ENCODE results near the gene NADK2.

The NADK2 gene

DNA sequence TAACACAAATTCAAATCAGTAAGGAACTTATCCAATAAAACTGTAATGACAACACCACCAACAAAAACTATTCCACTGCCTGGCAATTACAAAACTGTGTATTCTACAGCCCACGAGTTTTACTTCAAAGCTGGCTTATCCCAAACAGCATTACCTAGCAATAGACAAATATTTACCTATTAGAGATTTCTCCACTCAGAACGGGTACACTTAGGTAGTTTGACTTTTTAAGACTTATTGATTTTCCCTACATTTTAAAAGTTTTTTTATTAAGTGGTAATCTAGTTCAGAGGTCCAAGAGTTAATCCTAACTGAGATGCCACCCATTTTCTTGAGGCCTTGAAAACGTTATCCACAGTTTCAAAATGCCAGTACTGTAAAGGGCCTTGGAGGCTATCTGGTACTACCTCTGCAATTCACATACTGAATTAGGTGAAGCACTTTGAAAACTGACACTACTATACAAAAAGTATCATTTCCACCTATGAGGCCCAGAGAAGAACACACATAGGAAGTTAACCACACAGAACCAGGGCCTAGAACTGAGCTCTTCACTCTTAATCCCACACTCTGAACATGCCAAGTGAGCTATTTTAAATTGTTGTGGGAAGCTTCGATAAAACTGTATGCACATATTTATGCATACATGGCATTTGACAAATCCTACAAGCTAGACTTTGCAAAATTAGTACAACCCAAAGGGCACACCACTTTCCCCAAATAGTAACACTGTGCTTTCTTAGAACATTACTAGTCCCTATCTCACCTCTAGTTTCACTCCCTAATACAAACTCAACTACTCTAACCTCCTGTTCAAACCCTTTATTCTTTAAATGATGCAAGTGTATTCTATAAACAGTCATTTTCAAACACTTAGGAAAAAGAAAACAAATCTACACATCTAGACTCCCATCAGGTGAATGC is 2.1 kb downstream of the NADK2 start:
- no peak for TF ChIP-seq CTCF (IDR thresholded peaks at IDR 0.05; ENCODE audit: extremely low read depth, insufficient read depth, missing control alignments)
- DNase-seq (ENCODE audit: low spot score), result peak; percentile 27
- in situ Hi-C loops (cut with MboI; ENCODE audit: low pct_unique_long_range_greater_than_20kb, low sequenced_read_pairs, unreplicated experiment), result no loop called here

DNA sequence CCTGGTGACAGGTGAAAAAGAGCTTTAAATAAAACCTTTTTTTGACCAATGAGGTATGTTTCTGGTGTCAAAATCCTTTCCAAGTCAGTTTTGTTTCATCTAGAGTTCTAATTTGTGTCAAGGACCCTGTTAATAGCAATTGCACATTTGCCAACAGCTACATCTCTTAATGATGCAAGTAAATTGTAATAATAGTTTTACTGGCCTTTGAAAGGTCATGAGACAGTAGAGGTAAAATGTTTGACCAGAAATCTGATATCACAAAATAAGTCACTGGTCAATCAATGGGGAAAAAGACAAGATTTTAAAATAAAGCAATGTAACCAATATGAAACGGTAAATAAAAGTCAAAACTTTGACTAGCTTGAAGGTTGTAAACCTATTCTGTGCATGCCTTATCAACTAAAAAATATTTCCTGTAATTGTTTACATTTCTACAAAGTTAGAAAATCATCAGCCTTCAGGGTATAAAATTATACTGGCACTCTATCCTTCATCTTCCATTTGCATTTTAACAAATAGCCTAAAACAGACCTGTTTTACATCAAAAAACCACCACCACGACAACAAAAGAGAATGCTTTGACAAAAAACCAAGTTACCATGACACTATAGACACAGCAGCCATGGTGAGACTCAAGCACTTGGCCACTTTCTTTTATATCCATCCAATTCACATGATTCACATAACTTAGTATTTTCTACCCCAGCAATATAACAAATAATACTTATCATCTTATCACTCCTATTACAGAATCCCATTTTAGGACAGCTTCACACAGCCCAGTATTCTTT is 3.0 kb downstream of the NADK2 start:
- no peak for DNase-seq (ENCODE audit: low spot score)
- in situ Hi-C loops (cut with MboI; ENCODE audit: low pct_unique_long_range_greater_than_20kb, low sequenced_read_pairs, unreplicated experiment), result no loop called here
- no peak for TF ChIP-seq CTCF (IDR thresholded peaks at IDR 0.05; ENCODE audit: extremely low read depth, insufficient read depth, missing control alignments)

DNA sequence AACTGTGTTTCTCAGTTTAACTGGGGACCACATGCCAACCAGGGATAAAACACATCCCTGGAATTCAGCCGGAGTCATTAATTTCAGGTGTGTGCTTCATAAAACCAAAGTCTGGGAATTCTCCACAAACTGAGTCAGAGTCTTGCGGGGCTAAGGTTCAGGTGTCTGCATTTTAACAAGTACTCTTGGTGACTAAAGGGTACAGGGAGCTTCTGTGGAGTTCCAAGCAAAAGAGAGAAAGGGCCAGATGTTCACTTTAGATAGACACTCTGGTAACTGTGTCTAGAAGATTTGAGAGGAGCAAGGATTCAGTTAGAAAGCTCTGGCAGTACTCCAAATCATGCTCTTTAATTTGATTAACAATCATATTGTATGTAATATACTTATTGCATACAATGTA is 4.0 kb downstream of the NADK2 start:
- no peak for DNase-seq (ENCODE audit: low spot score)
- in situ Hi-C loops (cut with MboI; ENCODE audit: low pct_unique_long_range_greater_than_20kb, low sequenced_read_pairs, unreplicated experiment), result no loop called here
- TF ChIP-seq CTCF (IDR thresholded peaks at IDR 0.05; ENCODE audit: extremely low read depth, insufficient read depth, missing control alignments), result no peak

- TF ChIP-seq CTCF (IDR thresholded peaks at IDR 0.05; ENCODE audit: extremely low read depth, insufficient read depth, missing control alignments), result no peak
- no peak for DNase-seq (ENCODE audit: low spot score)
- in situ Hi-C loops (cut with MboI; ENCODE audit: low pct_unique_long_range_greater_than_20kb, low sequenced_read_pairs, unreplicated experiment), result no loop called here
These were observed 4.9 kb downstream of the NADK2 start for GRCh38 chr5:36236801-36237200.

DNA sequence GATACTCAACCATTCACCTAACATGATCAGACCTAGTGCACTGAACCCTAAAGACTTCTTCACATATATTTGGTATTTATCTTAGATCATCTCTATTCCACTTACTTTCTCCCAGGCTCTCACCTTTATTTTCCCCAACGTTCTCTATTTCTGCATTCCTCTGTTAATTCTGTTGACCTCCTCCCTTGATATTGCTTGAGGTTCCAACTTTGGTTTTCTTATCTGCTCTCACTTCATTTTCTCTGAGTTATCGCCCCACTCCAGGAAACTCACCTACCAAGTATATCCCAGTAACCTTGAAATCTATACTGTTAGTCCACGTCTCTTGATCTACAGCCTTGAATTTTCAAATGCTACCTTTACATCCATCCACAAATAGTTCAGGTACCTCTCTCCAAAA is 9.2 kb downstream of the NADK2 start:
- TF ChIP-seq CTCF (IDR thresholded peaks at IDR 0.05; ENCODE audit: extremely low read depth, insufficient read depth, missing control alignments), result no peak
- no peak for DNase-seq (ENCODE audit: low spot score)
- in situ Hi-C loops (cut with MboI; ENCODE audit: low pct_unique_long_range_greater_than_20kb, low sequenced_read_pairs, unreplicated experiment), result no loop called here

- TF ChIP-seq CTCF (IDR thresholded peaks at IDR 0.05; ENCODE audit: extremely low read depth, insufficient read depth, missing control alignments), result no peak
- no peak for DNase-seq (ENCODE audit: low spot score)
- in situ Hi-C loops (cut with MboI; ENCODE audit: low pct_unique_long_range_greater_than_20kb, low sequenced_read_pairs, unreplicated experiment), result no loop called here
These were observed 11.5 kb downstream of the NADK2 start for GRCh38 chr5:36230151-36230790.

Measured in GM13977 (cell line).